GM12878 (cell line): ENCODE data around the gene PPP5C. TPM values are rescaled to one million over a fixed set of nuclear protein-coding genes. Genes with fewer than 3 reads are reported as not detected.

Experiments used
- ATAC-seq: fragments of 200-7000 bp; cut with Tn5 transposase; 3 replicates; pipeline ENCODE4 v1.9.1; 2020; ENCODE audit warnings: mild to moderate bottlenecking, moderate library complexity
- BruUV-seq: library from RNA; stranded (reverse); fragments of 400-500 nt; replicated peaks from 2 replicates; lab custom pipeline; 2021; lab: Mats Ljungman, UMichigan
- CTCF ChIA-PET: fragments of 300-600 bp; sonication (Branson Sonifier 250); formaldehyde crosslinking; extraction: SDS; loops from one replicate; lab custom pipeline; 2021; ENCODE audit warnings: inconsistent platforms; lab: Yijun Ruan, JAX
- POLR2A ChIA-PET: fragments of 350-600 bp; formaldehyde crosslinking; extraction: SDS; loops from one replicate; lab custom pipeline; 2021; ENCODE audit warnings: inconsistent platforms; lab: Charles Lee
- RAD21 ChIA-PET: fragments of 300-600 bp; sonication (Branson Sonifier 250); formaldehyde crosslinking; loops from one replicate; lab custom pipeline; 2023; ENCODE audit warnings: antibody characterized with exemption; ENCODE audit not compliant: unreplicated experiment; lab: Charles Lee
- SMC1A ChIA-PET: fragments of 300-600 bp; sonication (Branson Sonifier 250); formaldehyde crosslinking; loops from one replicate; lab custom pipeline; 2023; ENCODE audit not compliant: unreplicated experiment, uncharacterized antibody; lab: Charles Lee
- DNase-seq: peaks from one replicate; pipeline ENCODE4 v3.0.0-alpha.2; 2011; ENCODE audit warnings: low read depth, low spot score
- FAIRE-seq: peaks from 3 replicates; lab custom pipeline; 2011; peaks lifted over from hg19 to GRCh38; lab: Jason Lieb, UNC
- H2AFZ ChIP-seq: 2 replicates; pipeline ENCODE4 v1.6.0; 2011; ENCODE audit warnings: low read depth, low read length, control low read depth; ENCODE audit not compliant: control insufficient read depth
- H3K27ac ChIP-seq: 2 replicates; pipeline ENCODE4 v1.5.1; 2011; ENCODE audit warnings: control low read depth; ENCODE audit not compliant: control insufficient read depth, insufficient read depth
- H3K27me3 ChIP-seq, 2 experiments: replicated peaks in 1 of 2; 2 replicates each; pipeline versions ENCODE4 v1.6.0 to v1.6.1; 2011; ENCODE audit warnings: low read length in 1 of 2; ENCODE audit not compliant: control insufficient read depth in 2 of 2, insufficient read depth in 2 of 2
- H3K36me3 ChIP-seq, 2 experiments: 2 replicates each; pipeline ENCODE4 v1.5.1; 2011; ENCODE audit warnings: low read length in 1 of 2; ENCODE audit not compliant: control insufficient read depth in 2 of 2, insufficient read depth in 2 of 2
- H3K4me1 ChIP-seq: 2 replicates; pipeline ENCODE4 v1.6.1; 2011; ENCODE audit warnings: mild to moderate bottlenecking, low read length, moderate library complexity, mixed read lengths; ENCODE audit not compliant: control insufficient read depth, insufficient read depth
- H3K4me2 ChIP-seq: 2 replicates; pipeline ENCODE4 v1.6.0; 2011; ENCODE audit warnings: control low read depth; ENCODE audit not compliant: control insufficient read depth, insufficient read depth
- H3K4me3 ChIP-seq: fragments of 200-600 bp; sonication (generic); 2 replicates; pipeline ENCODE4 v1.5.1; 2016
- H3K79me2 ChIP-seq: 2 replicates; pipeline ENCODE4 v1.6.0; 2011; ENCODE audit warnings: low read length; ENCODE audit not compliant: control insufficient read depth, insufficient read depth
- H3K9ac ChIP-seq: 2 replicates; pipeline ENCODE4 v1.8.0; 2011; ENCODE audit warnings: low read length, control low read depth, mixed read lengths; ENCODE audit not compliant: control insufficient read depth, insufficient read depth
- H3K9me3 ChIP-seq: replicated peaks from 3 replicates; pipeline ENCODE4 v1.5.1; 2011; ENCODE audit warnings: mild to moderate bottlenecking, low read length; ENCODE audit not compliant: control insufficient read depth, insufficient read depth
- H4K20me1 ChIP-seq: 2 replicates; pipeline ENCODE4 v1.6.0; 2011; ENCODE audit not compliant: control insufficient read depth, insufficient read depth
- BCLAF1 ChIP-seq: fragments of 450-650 bp; IDR thresholded peaks from 2 replicates; pipeline ENCODE4 v1.6.1; 2017; ENCODE audit warnings: antibody characterized with exemption, mild to moderate bottlenecking, moderate library complexity
- DPF2 ChIP-seq: fragments of 450-650 bp; IDR thresholded peaks from 2 replicates; pipeline ENCODE4 v1.6.1; 2017; ENCODE audit warnings: mild to moderate bottlenecking
- ETV6 ChIP-seq, 2 experiments: fragments of 450-650 bp in 1 of 2; IDR thresholded peaks in 1 of 2; conservative IDR thresholded peaks in 1 of 2; 2 replicates each; pipeline ENCODE4 v1.6.1; 2014; ENCODE audit warnings: antibody characterized with exemption in 1 of 2, borderline replicate concordance in 1 of 2, low read depth in 1 of 2, mild to moderate bottlenecking in 1 of 2, moderate library complexity in 1 of 2
- MEF2A ChIP-seq: IDR thresholded peaks from 2 replicates; pipeline ENCODE4 v1.6.1; 2011; ENCODE audit warnings: low read depth, mild to moderate bottlenecking, low read length, moderate library complexity; ENCODE audit not compliant: insufficient read depth
- NBN ChIP-seq: fragments of 450-650 bp; IDR thresholded peaks from 2 replicates; pipeline ENCODE4 v1.6.1; 2016
- RAD21 ChIP-seq: IDR thresholded peaks from 2 replicates; pipeline ENCODE4 v1.6.1; 2011; ENCODE audit warnings: mild to moderate bottlenecking, low read depth, low read length, moderate library complexity; ENCODE audit not compliant: insufficient read depth
- SMARCA5 ChIP-seq: fragments of 450-650 bp; IDR thresholded peaks from 2 replicates; pipeline ENCODE4 v1.6.1; 2017; ENCODE audit warnings: mild to moderate bottlenecking
- ZNF207 ChIP-seq: fragments of 450-650 bp; IDR thresholded peaks from 2 replicates; pipeline ENCODE4 v1.6.1; 2014; ENCODE audit warnings: antibody characterized with exemption, mild to moderate bottlenecking, borderline replicate concordance
- WGBS: methylation state at CpG from one replicate; pipeline ENCODE4 v1.1.6; 2016; ENCODE audit warnings: low lambda C conversion rate; ENCODE audit not compliant: insufficient replicate concordance, insufficient coverage; ENCODE audit errors: missing lambda C conversion rate; 5-methylcytosine and 5-hydroxymethylcytosine counted together
- in situ Hi-C: fragments of 300-500 bp; cut with MboI; formaldehyde crosslinking; loops from 9 replicates; pipeline ENCODE4 v1.14.3; 2018; ENCODE audit warnings: mixed read lengths
- intact Hi-C: fragments of 100-400 bp; cut with micrococcal nuclease; formaldehyde crosslinking; loops from one replicate; pipeline ENCODE4 v1.14.2; 2022; ENCODE audit not compliant: unreplicated experiment
- polyA plus RNA-seq, 11 experiments: library from polyadenylated mRNA; depleted of rRNA in 4 of 11; unstranded in 6 of 11; stranded (reverse) in 5 of 11; fragments of >200 nt; fragmentation: Nextera tagmentation in 4 of 11; fragmentation: Illumina TruSeq in 1 of 11; extraction: Ambion mirVana in 4 of 11; extraction: Trizol in 1 of 11; gene quantifications; 1 replicate in 1 of 11; 2 replicates in 10 of 11; pipeline versions ENCODE4 v1.2.1 to v1.2.3, GENCODE V29; 2011 to 2016; ENCODE audit warnings: inconsistent platforms in 2 of 11, missing spikeins in 2 of 11, low read depth in 1 of 11
- total RNA-seq, 4 experiments: library from RNA; depleted of rRNA in 3 of 4; stranded (reverse); fragments of >200 nt in 3 of 4; fragmentation: Illumina TruSeq in 1 of 4; extraction: Trizol in 1 of 4; gene quantifications; 2 replicates each; pipeline versions ENCODE4 v1.2.1 to v1.2.3, GENCODE V29; 2013 to 2021
- TF ChIP-seq, protein P1 (sequence below): fragments of 450-650 bp; formaldehyde crosslinking; IDR thresholded peaks from 2 replicates; pipeline ENCODE4 v1.5.0; 2022; ENCODE audit warnings: mild to moderate bottlenecking, missing genetic modification characterization
- TF ChIP-seq, protein P2 (sequence below): fragments of 150-350 bp; IDR thresholded peaks from 2 replicates; pipeline ENCODE4 v1.6.1; 2014; ENCODE audit warnings: mild to moderate bottlenecking, low read depth, low read length

PPP5C gene
- total and polyA plus RNA-seq, 10 of the 15 experiments (the other 5 are each of a cell fraction or from before 2014, with no cell fraction given), result 1.1 to 154 (median 94.5) TPM

DNA sequence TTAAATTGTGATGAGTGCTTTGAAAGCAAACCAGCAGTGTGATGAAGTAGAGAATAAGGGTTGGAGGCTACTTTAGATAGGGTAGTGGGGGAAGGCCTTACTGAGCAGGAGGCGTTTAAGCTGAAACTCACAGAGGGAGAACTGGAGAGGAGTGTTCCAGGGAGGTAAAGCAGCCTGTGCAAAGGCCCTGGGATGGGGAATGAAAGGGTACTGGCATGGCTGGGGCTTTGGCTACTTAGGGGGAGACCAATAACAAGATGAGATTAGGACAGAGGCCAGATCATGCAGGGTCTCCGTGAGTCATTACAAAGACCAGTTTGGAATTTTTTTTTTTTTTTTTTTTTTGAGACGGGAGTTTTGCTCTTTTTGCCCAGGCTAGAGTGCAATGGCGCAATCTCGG lies 1.1 kb downstream of the PPP5C start:
- H3K4me2 ChIP-seq, result peak overlapping the region; percentile 77
- in situ Hi-C loops (no loop called here), intact Hi-C loops (no loop called here)
- no peaks in the 10 kb centered on the region for H4K20me1 ChIP-seq
- H3K4me3 ChIP-seq, result peak overlapping the region; percentile 76
- H3K9ac ChIP-seq, result peak overlapping the region; percentile 92
- no peak for FAIRE-seq
- peaks cover 56% of the 10 kb centered on the region for H3K79me2 ChIP-seq
- H3K4me1 ChIP-seq, result peaks cover 46% of the 10 kb centered on the region
- BruUV-seq, result no TSS peak
- no peaks in the 10 kb centered on the region for H3K9me3 ChIP-seq
- ChIA-PET CTCF (interaction anchor here (0.5 to 1.9 kb wide), 14 partner anchors 11 to 567 kb away, joined by 3 to 20 read pairs (median 3); partner anchors contain the start of gene DACT3), RAD21 (interaction anchor here (0.6 to 0.7 kb wide), 4 partner anchors 67 to 514 kb away, joined by 3 read pairs; no protein-coding TSS in a partner anchor), POLR2A (interaction anchor here (0.6 kb wide), 5 partner anchors 43 to 1478 kb away, joined by 3 to 5 read pairs (median 3); no protein-coding TSS in a partner anchor), SMC1A (interaction anchor here (0.6 to 1.2 kb wide), 7 partner anchors 9 to 313 kb away, joined by 3 to 4 read pairs (median 3); partner anchors contain the start of gene DACT3)
- no peak overlapping the region for H2AFZ ChIP-seq
- DNase-seq, result no peak
- peaks cover 0 to 2% of the 10 kb centered on the region in 2 experiments; a peak in 2 of 4 replicates for H3K36me3 ChIP-seq
- H3K27ac ChIP-seq, result peak overlapping the region; percentile 53; the same call in 1 of the 2 replicates
- WGBS, result 73% methylated on average over 4 of the region's 5 CpGs
- ATAC-seq, result no peak
- TF ChIP-seq SMARCA5, result no peak
- TF ChIP-seq MEF2A, result no peak
- TF ChIP-seq, protein P1, sequence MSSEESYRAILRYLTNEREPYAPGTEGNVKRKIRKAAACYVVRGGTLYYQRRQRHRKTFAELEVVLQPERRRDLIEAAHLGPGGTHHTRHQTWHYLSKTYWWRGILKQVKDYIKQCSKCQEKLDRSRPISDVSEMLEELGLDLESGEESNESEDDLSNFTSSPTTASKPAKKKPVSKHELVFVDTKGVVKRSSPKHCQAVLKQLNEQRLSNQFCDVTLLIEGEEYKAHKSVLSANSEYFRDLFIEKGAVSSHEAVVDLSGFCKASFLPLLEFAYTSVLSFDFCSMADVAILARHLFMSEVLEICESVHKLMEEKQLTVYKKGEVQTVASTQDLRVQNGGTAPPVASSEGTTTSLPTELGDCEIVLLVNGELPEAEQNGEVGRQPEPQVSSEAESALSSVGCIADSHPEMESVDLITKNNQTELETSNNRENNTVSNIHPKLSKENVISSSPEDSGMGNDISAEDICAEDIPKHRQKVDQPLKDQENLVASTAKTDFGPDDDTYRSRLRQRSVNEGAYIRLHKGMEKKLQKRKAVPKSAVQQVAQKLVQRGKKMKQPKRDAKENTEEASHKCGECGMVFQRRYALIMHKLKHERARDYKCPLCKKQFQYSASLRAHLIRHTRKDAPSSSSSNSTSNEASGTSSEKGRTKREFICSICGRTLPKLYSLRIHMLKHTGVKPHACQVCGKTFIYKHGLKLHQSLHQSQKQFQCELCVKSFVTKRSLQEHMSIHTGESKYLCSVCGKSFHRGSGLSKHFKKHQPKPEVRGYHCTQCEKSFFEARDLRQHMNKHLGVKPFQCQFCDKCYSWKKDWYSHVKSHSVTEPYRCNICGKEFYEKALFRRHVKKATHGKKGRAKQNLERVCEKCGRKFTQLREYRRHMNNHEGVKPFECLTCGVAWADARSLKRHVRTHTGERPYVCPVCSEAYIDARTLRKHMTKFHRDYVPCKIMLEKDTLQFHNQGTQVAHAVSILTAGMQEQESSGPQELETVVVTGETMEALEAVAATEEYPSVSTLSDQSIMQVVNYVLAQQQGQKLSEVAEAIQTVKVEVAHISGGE (CRISPR knock-in tag), result no peak
- no peak for TF ChIP-seq DPF2
- no peak for TF ChIP-seq ZNF207
- TF ChIP-seq BCLAF1, result no peak
- TF ChIP-seq RAD21, result no peak
- no peak for TF ChIP-seq ETV6 (conservative IDR thresholded peaks at IDR 0.05 in 1 of 2, IDR thresholded peaks at IDR 0.05 in 1 of 2; ENCODE audit: borderline replicate concordance in 1 of 2, low read depth in 1 of 2)
- no peak for TF ChIP-seq NBN
- TF ChIP-seq, protein P2, sequence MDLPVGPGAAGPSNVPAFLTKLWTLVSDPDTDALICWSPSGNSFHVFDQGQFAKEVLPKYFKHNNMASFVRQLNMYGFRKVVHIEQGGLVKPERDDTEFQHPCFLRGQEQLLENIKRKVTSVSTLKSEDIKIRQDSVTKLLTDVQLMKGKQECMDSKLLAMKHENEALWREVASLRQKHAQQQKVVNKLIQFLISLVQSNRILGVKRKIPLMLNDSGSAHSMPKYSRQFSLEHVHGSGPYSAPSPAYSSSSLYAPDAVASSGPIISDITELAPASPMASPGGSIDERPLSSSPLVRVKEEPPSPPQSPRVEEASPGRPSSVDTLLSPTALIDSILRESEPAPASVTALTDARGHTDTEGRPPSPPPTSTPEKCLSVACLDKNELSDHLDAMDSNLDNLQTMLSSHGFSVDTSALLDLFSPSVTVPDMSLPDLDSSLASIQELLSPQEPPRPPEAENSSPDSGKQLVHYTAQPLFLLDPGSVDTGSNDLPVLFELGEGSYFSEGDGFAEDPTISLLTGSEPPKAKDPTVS, result no peak
- H3K27me3 ChIP-seq, result no peaks in the 10 kb centered on the region
